DMS153 treated with DMSO at 0.1 percent for 48 hours (cell line): ENCODE results near the gene TFDP3.

Source experiments
- DNase-seq: peaks from one replicate; lab custom pipeline; 2025; ENCODE audit not compliant: unreplicated experiment; lab: John Stamatoyannopoulos, UW

The TFDP3 gene

GRCh38 chrX:133188631-133189030 lies 29.5 kb downstream of the TFDP3 start:
- DNase-seq, result no peak

- DNase-seq, result no peak
These were observed 32.2 kb downstream of the TFDP3 start for GRCh38 chrX:133185938-133186337.

- no peak for DNase-seq
These were observed 33.0 kb downstream of the TFDP3 start for GRCh38 chrX:133185119-133185518.

GRCh38 chrX:133183806-133184205 lies 34.3 kb downstream of the TFDP3 start:
- DNase-seq, result no peak

GRCh38 chrX:133179500-133179899 lies 38.7 kb downstream of the TFDP3 start:
- no peak for DNase-seq

GRCh38 chrX:133177202-133177601 lies 41.0 kb downstream of the TFDP3 start:
- no peak for DNase-seq

- DNase-seq, result peak; percentile 86
These were observed 42.5 kb downstream of the TFDP3 start for GRCh38 chrX:133175605-133176004.

- no peak for DNase-seq
These were observed 43.0 kb downstream of the TFDP3 start for GRCh38 chrX:133175162-133175561.

GRCh38 chrX:133171962-133172708 lies 46.0 kb downstream of the TFDP3 start:
- peak; percentile 13 for DNase-seq
